Stimulated activated CD4-positive, alpha-beta T cell treated with anti-CD3 and anti-CD28 coated beads, Interleukin-15, amount 100 ng/mL, for 24 hours (primary cell): ENCODE data around the gene ITPR2.
A peak's percentile ranks its signal among the peaks of the same experiment; 100 is the strongest.
"Not testable (repeated sequence)": the region's sequence is repeated elsewhere in the genome, so short reads cannot be mapped to it uniquely, and the experiment has no call there.

Experiments used
- DNase-seq: peaks from one replicate; pipeline ENCODE4 v3.0.0-alpha.2; 2020

ITPR2 gene

DNA sequence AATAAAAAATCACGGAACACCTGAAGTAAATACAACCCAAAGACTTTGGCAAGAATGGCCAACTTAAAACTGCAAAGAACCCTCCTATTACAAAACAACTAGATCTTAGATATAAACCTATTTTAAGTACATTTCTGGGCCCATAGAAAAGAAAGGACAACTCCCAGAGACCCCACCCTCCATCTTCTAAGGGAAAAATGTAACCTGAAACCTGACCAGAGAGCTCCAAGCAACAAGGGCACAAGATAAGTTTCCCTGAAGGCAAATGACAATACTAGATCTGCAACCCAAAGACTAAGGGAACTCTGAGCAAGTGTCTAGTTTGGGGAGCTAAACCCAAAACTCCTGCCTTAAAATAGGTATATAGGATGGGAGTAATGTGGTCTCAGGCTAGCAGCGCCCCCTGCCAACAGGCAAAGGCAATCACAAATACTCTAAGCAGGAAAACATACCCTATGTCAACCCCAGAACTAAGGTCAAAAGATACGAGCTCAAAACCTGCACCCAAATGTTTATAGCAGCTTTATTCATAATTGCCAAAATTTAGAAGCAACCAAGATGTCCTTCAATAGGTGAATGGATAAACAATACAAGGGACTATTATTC is 218.9 kb downstream of the ITPR2 start:
- peak; percentile 25 for DNase-seq

DNA sequence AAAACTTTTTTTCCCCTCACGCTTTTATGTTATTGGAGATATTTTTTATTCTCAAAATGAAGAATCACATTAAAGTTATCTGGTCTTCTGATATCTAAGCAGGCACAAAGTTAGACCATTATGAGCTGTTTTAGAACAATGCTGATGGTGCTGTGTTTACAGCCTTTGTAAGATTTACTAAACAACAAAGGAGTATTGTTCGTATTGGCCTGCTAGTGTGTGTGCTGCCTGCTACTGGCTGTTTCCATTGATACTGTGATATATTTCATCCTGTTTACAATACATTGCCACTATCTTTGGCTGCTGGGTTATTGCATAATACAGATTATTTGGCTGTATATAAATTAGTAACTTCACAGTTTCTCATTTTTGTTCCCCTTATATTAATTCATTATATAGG is 220.8 kb downstream of the ITPR2 start:
- no peak for DNase-seq

DNA sequence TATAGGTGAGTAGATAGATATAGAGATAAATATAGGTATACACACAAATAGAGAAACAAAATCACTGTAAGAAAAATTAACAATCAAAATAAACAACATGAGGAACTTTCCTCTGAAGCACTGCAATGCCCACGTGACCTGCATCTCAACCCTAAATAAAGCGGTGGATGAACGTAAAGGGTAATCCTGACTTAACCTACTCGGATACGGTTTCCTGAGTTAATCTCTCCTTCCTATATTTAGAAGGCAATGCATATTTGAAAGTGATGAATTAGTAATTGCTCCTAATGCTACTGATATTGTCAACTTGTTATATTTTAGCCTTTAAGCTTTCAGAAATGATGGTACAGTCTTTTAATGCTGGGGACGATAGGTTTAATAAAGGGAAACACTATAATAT is 221.4 kb downstream of the ITPR2 start:
- DNase-seq: no peak

DNA sequence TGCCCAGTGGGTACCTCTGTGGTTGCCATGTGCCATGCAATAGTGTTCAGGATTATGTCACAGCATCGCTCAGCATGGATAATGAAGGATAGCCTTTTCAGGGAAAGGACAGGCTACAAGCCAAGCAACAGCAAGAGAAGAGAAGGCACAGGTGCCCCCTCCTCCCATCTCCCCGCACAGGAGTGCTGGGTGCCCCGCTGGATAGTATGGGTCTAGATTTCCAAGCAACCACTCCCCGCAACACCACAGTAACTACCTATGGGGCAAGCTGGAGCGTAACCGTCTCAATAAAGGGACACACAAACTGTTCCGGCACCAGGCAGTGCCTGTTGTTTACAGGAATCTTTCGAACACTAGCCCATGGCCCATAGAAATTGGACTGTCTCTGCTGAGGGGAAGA is 222.2 kb downstream of the ITPR2 start:
- DNase-seq: no peak

DNA sequence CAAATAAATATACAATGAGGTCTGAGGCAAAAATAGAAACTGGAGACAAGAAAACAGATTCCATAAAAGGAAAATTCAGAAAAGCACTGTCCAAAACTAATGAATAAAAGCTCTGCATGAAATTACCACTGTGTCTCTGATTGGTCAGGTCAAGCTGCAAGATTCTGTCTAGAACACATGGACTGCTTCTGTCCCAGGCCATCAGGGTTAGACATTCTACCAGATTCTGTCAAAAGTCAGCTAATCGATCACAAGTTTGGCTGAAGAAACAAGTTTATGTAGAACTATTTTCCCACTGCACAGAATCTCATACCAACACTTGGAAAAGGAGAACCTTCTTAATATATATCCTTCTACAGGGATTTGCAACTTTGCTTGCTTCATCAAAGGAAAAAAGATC is 223.0 kb downstream of the ITPR2 start:
- no peak for DNase-seq

DNA sequence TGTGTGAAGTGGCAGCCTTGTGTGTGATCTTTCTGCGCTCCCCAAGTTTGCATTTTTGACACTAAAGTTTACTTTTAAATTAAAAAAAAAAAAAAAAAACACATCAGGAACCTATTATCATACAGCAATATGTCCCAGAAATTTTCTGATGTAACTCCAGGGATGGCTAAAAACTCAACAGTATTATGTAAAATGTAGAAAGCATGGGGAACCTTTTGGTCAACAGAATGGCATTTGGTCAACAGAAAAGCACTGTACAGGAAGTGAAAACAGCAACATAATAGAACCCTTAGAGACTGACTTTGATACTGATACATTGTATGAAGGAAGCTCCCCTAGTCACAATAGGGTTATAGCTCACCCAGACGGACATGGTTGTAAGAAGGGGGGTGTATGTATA is 224.3 kb downstream of the ITPR2 start:
- no peak for DNase-seq

DNA sequence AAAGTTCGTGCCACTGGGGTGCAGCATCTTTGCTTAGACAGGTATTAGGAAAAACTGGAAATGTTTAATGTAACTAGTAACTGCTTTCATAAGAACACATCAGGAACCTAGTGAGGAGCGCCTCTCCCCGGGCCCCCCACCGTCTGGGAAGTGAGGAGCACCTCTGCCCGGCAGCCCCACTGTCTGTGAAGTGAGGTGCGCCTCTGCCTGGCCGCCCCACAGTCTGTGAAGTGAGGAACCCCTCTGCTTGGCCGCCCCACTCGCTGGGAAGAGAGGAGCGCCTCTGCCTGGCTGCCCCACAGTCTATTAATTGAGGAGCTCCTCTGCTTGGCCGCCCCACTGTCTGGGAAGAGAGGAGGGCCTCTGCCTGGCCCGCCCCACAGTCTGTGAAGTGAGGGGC is 224.7 kb downstream of the ITPR2 start:
- DNase-seq: no peak

DNA sequence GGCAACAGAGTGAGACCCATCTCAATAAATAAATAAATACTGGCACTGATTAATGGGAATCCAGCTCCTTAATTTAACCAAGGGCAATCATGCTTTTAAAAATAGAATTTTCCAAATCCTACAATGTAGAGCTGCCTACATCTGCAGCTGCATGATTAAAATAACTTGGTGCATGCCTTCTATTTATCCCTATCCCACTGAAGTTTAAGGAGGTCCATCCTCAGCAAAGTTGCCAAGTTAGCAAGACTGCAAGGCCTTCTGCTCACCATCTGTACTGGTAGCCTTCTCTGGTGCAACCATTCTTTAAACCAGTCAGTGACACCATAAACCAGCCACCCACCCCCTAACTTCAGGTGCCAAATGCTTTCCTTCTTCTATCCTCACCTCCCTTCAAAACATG is 226.1 kb downstream of the ITPR2 start:
- DNase-seq: no peak

DNA sequence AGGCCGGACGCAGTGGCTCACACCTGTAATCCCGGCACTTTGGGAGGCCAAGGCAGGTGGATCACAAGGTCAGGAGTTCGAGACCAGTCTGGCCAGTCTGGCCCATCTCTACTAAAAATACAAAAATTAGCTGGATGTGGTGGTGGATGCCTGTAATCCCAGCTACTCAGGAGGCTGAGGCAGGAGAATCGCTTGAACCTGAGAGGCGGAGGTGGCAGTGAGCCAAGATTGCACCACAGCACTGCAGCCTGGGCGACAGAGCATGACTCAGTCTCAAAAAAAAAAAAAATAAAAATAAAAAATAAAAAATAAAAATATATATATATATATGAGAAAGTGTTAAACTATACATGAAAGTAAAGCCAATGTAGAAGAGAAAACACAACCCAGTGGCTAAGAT is 228.2 kb downstream of the ITPR2 start:
- not testable (repeated sequence) for DNase-seq

DNA sequence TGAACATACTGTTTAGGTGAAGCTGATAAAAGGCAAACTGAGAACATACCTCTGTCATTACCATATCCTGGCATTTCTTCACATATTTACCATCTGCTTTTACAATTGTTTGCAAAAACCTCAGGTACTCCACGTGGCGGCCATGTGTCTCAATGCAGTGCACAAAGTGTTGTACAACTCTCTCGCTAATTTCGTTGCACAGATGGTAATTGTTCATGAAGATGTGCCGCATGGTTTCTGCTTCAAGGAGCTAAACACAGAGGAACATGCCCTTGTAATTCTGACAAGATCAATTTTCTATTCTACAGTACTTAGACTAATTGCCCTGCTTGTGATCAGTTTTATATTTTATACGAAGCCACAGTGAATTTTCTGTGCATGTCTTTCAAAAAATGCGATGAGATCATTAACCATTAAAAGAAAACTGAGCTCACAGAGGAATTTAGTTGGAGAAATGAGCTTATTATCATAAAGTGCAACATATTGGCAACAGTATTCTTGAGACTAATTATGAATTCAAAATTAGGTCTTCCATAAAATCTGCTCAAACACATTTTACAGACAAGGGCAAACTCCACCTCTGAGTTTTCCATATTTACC is 233.8 kb downstream of the ITPR2 start:
- no peak for DNase-seq

DNA sequence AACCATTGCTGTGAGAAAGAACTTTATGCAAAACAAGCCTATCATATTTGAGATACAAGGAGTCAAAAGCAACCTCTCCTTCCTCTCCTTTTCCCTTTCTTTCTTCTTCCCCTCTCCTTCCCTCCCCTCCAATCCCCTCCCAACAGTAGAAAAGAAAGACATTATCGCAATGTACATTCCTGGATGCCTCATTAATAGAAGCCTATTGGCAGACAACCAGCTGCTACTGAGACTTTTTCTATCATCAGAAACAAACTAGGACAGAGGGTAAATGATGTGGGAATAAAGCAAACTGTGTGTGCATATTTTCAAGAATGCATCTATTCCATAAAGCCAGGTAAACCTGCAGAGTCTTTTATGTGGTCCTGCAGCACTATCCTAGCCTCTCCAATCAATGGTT is 237.2 kb downstream of the ITPR2 start:
- DNase-seq: no peak

DNA sequence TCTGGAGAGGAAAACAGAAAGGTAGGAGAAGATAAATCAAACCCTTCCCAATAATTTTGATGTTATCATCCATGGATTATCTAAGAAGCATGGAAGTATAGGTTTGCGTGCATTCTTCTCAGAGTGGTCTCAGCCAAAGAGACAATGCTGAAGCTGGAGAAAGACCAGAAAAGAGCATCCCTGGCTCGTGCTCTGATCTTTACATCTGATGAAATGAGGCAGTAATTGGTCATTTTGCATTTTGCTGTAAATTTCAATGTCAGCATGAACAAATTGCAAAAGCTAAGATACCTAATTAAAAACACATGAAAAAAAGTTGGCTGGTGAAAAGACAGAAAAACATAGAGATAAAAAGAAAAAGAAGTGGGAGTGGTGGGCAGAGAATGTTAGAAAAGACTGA is 252.4 kb downstream of the ITPR2 start:
- DNase-seq: no peak

DNA sequence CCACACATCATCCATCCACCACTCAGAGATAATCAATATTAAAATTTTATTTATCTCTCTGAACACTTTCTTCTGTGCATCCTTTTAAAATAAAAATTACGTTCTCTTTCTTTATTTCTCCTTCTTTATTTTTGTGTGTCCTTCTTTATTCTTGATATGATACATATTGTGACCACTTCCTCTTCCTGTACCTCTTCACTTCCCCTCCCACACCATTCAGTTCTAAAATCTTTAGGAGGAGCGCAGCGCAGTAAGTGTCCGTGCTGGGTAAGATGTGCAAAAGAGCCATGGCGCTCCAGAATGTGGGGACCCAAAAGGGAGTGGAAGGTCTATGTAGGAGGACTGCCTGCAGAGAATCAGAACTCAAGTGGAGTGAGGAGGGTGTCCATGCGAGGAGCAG is 256.7 kb downstream of the ITPR2 start:
- no peak for DNase-seq

DNA sequence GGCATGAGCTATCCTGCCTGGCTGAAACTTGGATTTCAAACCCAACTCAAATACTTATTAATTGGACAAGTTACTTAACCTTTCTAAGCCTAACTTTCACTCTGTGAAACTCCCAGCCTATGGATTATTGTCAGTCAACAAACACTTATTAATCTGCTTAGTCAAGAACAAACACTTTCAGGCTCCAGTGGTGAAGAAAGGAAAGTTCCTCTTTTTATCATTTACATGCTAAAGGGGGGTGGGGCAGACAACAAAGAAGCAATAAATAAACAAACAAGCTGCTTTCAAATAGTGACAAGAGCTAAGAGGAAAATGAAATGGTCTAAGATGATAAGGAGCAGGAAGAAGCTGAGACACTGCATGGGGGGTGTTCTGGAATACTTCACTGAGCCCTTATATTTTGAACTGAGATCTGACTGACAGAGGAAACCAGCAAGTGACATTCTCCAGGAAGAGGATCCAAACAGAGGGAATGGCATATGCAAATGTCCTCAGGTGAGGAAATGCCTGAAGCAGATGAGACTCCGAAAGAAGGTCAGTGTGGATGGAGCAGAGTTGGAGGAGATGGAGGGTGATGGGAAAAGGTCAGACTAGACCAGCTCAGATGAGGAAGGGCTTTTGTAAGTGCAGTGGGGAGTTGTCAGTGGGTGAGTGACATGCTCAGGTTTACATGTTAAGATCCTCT is 259.6 kb downstream of the ITPR2 start:
- no peak for DNase-seq

DNA sequence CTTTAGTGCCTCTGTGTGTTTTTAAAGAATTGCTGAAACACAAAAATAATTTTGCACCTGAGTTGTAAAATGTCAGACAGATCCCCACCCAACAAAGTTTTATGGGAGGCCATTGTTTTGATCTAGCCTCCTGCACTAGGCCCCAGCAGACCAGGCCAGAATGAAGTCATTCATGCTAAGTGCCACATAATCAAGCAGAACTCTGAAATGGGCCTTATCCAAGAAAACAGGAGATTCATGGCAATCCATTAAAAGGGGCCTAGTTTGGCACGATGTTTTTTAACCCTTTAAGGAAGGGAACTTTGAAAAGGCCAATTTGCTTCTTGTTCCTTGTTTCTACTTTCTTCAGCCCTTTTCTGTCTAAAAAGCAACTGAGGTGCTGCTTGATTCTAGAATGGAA is 260.9 kb downstream of the ITPR2 start:
- no peak for DNase-seq

DNA sequence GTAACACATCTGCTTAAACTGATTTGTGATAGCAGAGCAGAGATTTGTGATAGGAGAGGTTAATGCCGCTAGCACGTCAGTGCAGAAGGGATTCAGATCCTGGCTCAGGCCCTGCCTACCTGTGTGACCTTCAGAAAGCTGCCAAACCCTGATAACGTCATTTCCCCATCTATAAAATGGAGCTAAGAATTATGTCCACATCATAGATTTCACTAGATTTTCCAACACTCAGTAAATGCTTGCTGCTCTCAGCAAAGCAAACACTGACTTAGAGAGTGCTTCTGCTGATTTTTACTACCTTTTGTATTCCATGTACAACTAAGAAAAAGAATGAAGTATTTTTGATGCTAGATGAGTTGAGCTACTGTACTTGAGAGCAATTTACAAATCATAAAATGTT is 261.4 kb downstream of the ITPR2 start:
- no peak for DNase-seq

DNA sequence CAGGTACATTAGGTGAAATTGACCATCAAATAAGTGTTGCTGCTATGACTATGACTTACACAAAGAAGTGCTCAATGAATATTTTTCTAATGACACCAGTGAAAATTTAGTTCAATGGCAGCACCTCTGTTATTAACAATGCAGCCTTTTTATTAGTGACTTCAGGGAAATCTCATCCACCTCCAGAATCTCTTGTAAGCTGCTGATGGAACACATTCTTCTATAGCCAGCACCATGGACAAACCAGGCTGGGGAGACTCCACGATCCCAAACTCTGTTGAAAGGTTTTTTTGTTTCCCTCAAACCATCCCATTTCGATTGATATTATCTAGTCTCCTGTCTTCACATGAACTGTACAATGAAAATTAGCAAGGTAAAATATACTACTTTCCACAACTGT is 265.9 kb downstream of the ITPR2 start:
- DNase-seq: no peak

DNA sequence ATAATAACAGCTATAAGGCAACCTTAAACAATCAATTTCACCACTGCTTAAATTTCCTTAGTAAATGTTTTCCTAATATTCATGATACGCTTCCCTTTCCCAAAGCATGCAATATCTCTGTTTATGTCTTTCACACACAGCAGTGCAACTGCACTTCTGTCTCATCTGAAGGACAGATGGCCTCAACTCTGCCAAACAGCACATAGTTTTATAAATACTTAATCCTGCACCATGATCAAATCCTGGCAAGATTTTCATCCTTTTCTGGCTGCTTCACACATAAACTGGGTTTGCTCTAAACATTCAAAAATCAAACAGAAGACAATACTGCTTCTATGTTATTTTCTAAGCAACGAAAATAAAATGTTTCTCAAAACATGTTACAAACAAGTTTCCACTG is 266.3 kb downstream of the ITPR2 start:
- no peak for DNase-seq

DNA sequence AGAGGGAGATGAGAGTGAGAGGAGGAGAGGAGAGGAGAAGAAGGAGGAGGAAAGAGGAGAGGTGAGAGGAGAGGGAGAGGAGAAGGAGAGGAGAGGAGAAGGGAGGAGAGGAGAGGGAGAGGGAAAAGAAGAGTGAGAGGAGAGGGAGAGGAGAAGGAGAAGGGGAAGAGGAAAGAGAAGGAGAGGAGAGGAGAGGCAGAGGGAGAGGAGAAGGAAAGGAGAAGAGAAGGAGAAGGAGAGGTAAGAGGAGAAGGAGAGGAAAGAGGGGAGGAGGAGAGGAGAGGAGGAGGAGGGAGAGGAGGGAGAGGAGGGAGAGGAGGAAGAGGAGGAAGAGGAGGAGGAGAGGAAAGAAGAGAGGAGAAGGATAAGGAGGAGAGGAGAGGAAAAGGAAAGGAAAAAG is 266.8 kb downstream of the ITPR2 start:
- no peak for DNase-seq

DNA sequence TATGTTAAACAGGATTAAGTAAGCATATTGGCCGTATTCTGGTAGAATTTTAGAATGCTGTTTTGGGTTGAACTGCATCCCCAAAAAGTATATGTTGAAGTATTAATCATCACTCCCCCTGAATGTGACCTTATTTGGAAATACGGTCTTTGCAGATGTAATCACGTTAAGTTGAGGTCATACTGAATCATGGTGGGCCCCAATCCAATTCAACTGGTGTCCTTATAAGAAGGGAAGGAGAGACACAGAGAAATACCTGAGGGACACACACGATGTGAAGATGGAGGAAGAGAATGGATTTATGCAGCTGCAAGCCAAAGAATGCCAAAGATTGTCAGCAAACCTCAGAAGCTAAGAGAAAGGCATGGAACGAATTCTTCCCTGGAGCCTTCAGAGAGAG is 268.6 kb downstream of the ITPR2 start:
- DNase-seq: no peak

DNA sequence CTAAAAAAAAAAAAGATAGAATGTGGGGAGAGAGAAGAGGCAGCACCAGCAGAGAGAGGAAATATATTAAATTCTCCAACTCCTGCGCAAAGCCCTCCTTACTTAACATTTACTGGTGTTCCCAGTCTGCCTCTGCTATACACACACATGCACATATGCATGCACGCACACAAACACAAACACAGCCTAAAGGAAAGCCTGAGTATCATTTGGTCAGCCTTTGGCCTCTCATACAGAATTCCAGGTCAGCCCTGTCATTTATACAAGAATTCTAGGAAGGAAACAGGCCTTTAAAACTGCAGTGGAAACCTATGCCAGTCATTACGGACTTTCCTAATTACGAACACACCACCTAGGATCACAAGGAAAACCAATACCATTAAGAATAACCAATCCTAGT is 269.4 kb downstream of the ITPR2 start:
- DNase-seq: no peak

DNA sequence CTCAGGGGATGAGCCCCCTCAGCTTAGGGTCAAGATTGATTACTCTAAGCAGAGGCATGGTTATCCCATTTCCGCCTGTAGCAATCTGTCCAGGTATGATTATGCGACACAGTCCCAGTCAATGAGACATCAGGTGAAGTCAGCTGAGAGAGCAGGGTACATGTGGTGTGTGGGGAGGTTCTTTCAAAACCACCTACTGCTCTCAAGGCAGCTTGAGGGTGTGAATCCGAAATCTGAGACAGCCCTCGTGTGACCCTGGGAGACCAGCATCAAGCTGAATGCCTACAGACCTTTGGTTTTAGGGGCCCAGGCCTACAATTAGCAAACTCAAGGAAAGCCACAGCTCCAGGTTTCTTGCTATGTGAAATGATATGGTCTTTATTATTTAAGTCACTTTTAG is 275.7 kb downstream of the ITPR2 start:
- DNase-seq: no peak

DNA sequence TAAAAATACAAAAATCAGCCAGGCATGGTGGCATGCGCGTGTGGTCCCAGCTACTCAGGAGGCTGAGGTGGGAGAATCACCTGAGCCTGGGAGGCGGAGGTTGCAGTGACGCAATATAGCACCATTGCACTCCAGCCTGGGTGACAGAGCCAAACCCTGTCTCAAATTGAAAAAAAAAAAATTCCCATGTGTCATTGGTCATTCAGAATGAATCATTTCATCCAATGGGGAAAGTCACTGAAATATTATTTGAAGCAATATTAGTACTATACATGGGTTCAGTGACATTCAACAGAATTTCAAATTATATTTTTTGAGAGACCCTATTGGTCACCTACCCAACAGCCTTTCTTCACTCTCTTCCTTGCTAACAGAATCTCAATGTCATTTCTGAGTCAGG is 276.1 kb downstream of the ITPR2 start:
- DNase-seq: no peak

DNA sequence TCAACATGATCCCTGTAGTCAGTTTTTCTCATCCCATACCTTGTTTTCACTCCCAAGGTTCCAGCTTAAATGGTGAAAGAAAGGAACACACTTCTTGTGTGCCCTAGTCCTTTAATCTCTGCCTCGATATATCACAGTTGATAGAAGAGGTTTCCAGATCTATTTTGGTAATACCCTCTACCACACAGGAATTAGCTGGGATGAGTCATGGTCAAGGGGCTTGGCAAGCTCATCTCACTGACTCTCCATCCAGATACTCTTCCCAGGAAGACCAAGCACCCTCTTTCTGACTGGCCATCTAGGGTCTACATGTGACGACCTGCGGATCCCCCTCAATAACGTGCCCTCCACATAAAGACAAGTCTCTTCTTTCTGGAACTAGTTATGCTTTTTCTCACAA is 277.9 kb downstream of the ITPR2 start:
- no peak for DNase-seq

DNA sequence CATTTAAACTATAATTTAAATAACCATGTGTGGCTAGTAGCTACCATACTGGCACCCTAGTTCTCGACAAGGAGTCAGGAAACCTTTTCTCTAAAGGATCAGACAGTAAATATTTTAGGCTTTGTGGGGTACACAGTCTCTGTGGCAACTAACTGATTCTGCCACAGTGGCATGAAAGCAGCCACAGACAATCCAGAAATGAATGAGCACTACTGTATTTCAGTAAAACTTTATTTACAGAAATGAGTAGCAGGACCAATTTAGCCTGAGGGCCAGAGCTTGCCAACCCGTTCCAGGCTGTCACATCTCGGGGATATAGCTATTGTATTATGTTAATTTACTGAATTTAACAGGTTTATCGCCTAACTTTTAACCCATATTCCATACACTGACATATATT is 278.7 kb downstream of the ITPR2 start:
- DNase-seq: no peak
